DOHH2 (cell line): ENCODE results near the gene PHF8.

ENCODE experiments used
- H3F3A ChIP-seq: fragments of 200-600 bp; sonication (generic), shearing (Covaris generic); 2 replicates; pipeline ENCODE4 v1.6.0; 2016; ENCODE audit warnings: antibody characterized with exemption, mild to moderate bottlenecking; ENCODE audit not compliant: control insufficient read depth, insufficient read depth
- H3K27ac ChIP-seq: fragments of 200-600 bp; sonication (generic); 2 replicates; pipeline ENCODE4 v1.5.1; 2014; ENCODE audit warnings: low read depth, mild to moderate bottlenecking, low read length, moderate library complexity
- H3K27me3 ChIP-seq: fragments of 200-600 bp; sonication (generic); 2 replicates; pipeline ENCODE4 v1.6.1; 2014; ENCODE audit warnings: mild to moderate bottlenecking, low read length, mixed read lengths; ENCODE audit not compliant: control insufficient read depth
- H3K36me3 ChIP-seq: fragments of 200-600 bp; sonication (generic); 2 replicates; pipeline ENCODE4 v1.6.1; 2014; ENCODE audit warnings: mild to moderate bottlenecking, low read length, moderate library complexity, mixed read lengths; ENCODE audit not compliant: control insufficient read depth
- H3K4me1 ChIP-seq: fragments of 200-600 bp; sonication (generic); 2 replicates; pipeline ENCODE4 v1.6.1; 2014; ENCODE audit warnings: mild to moderate bottlenecking, low read length, mixed read lengths; ENCODE audit not compliant: control insufficient read depth
- H3K4me2 ChIP-seq: fragments of 200-600 bp; sonication (generic); 2 replicates; pipeline ENCODE4 v1.6.0; 2014; ENCODE audit warnings: mild to moderate bottlenecking, low read length, moderate library complexity
- H3K4me3 ChIP-seq: fragments of 200-600 bp; sonication (generic); 2 replicates; pipeline ENCODE4 v1.5.1; 2014; ENCODE audit warnings: mild to moderate bottlenecking, low read length, mixed read lengths
- H3K79me2 ChIP-seq: fragments of 200-600 bp; sonication (generic); 2 replicates; pipeline ENCODE4 v1.6.1; 2014; ENCODE audit warnings: mild to moderate bottlenecking, low read length, mixed read lengths; ENCODE audit not compliant: control insufficient read depth
- H3K9me2 ChIP-seq: fragments of 200-600 bp; sonication (generic); replicated peaks from 2 replicates; pipeline ENCODE4 v1.6.1; 2014; ENCODE audit warnings: mild to moderate bottlenecking, low read length, mixed read lengths; ENCODE audit not compliant: control insufficient read depth
- H3K9me3 ChIP-seq: fragments of 200-600 bp; sonication (generic); 2 replicates; pipeline ENCODE4 v1.6.1; 2014; ENCODE audit warnings: antibody characterized with exemption, low read length, mixed read lengths; ENCODE audit not compliant: control insufficient read depth, insufficient read depth
- H4K20me1 ChIP-seq: fragments of 200-600 bp; sonication (generic); 2 replicates; pipeline ENCODE4 v1.6.0; 2014; ENCODE audit warnings: low read depth, mild to moderate bottlenecking, antibody characterized with exemption, low read length, moderate library complexity; ENCODE audit not compliant: control insufficient read depth, insufficient read depth
- CTCF ChIP-seq: fragments of 200-600 bp; sonication (generic); IDR thresholded peaks from one replicate; pipeline ENCODE4 v1.5.1; 2014; ENCODE audit warnings: antibody characterized with exemption, mild to moderate bottlenecking, low read depth, low read length; ENCODE audit not compliant: poor library complexity, severe bottlenecking
- EZH2phosphoT487 ChIP-seq: fragments of 200-600 bp; sonication (generic); IDR thresholded peaks from 2 replicates; pipeline ENCODE4 v1.6.1; 2017; ENCODE audit warnings: borderline replicate concordance, mild to moderate bottlenecking, antibody characterized with exemption, low read length, moderate library complexity, mixed read lengths

Gene PHF8

GRCh38 chrX:54043056-54043455, 1.2 kb downstream of the PHF8 start:
- no peaks in the 10 kb centered on the region for H3K9me2 ChIP-seq
- peak overlapping the region; percentile 88 for H3K27ac ChIP-seq
- TF ChIP-seq CTCF (no peak), EZH2phosphoT487 (no peak)
- 0 out of 2 replicates have a peak, but pooled peaks cover 8% of the 10 kb centered on the region for H3F3A ChIP-seq
- no peaks in the 10 kb centered on the region for H3K27me3 ChIP-seq
- peaks cover 20% of the 10 kb centered on the region for H3K36me3 ChIP-seq
- peaks cover 24% of the 10 kb centered on the region for H3K79me2 ChIP-seq
- H3K4me2 ChIP-seq, result peak overlapping the region; percentile 78
- no peaks in the 10 kb centered on the region for H3K9me3 ChIP-seq
- peak overlapping the region; percentile 87 for H3K4me3 ChIP-seq
- H4K20me1 ChIP-seq, result no peaks in the 10 kb centered on the region
- H3K4me1 ChIP-seq, result peaks cover 19% of the 10 kb centered on the region

DNA sequence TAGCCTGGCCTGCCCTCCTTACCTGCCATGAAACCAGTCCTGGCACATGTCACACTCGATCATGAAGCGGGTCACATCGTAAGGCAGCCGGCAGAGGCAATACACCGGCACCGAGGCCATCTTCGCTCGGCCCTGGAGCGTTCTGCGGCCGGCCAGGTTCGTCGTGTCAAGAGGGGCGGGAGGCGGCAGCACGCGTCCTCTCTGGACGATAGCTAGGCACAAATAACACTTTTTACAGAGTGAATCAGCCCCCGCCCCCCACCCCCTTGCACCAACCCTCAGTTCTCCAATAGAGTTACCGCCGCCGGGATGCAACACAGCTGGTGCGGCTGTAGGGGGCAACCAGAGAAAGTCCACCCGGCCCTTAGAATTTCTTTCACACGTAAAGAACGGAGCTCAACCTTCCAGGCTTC, 1.7 kb downstream of the PHF8 start:
- peak overlapping the region; percentile 78 for H3K4me2 ChIP-seq
- TF ChIP-seq EZH2phosphoT487, result no peak
- TF ChIP-seq CTCF, result no peak
- 0 out of 2 replicates have a peak, but pooled peaks cover 8% of the 10 kb centered on the region for H3F3A ChIP-seq
- no peaks in the 10 kb centered on the region for H4K20me1 ChIP-seq
- H3K27me3 ChIP-seq, result no peaks in the 10 kb centered on the region
- no peak overlapping the region; the same call in 1 of the 2 replicates for H3K27ac ChIP-seq
- peak overlapping the region; percentile 87 for H3K4me3 ChIP-seq
- H3K9me2 ChIP-seq, result no peaks in the 10 kb centered on the region
- H3K36me3 ChIP-seq, result peaks cover 22% of the 10 kb centered on the region
- peaks cover 24% of the 10 kb centered on the region for H3K79me2 ChIP-seq
- no peaks in the 10 kb centered on the region for H3K9me3 ChIP-seq
- peaks cover 19% of the 10 kb centered on the region for H3K4me1 ChIP-seq

DNA sequence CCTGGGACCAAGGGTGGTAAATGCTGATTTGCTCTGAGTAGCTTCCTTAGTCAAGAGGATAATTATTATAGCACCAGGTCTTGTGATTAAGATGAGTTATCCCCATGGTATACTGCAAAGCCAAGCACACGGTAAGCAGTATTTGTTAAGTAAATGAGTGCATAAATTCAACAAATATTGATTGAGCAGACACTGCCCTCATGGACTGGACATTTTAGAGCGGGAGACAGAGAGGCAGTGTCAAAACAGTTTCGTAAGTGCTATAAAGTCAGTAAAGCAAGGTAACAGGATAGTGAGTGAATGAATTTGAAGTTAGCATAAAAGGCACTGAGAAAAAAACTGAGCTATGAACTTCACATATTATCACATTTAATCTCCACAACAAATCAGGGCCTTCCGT, 13.9 kb downstream of the PHF8 start:
- Histone ChIP-seq H3K27ac (no peak overlapping the region), H3K4me2 (no peak overlapping the region), H3K4me3 (no peak overlapping the region), H3K9me2 (no peaks in the 10 kb centered on the region), H3F3A (no peaks in the 10 kb centered on the region), H3K4me1 (no peaks in the 10 kb centered on the region), H3K9me3 (no peaks in the 10 kb centered on the region), H3K79me2 (peaks cover 2% of the 10 kb centered on the region; the same call in 1 of the 2 replicates), H3K36me3 (peaks cover 58% of the 10 kb centered on the region), H3K27me3 (no peaks in the 10 kb centered on the region), H4K20me1 (no peaks in the 10 kb centered on the region)
- TF ChIP-seq CTCF (no peak), EZH2phosphoT487 (no peak)
